Caki2 (cell line): ENCODE measurements around the gene CLSTN2. TPM values are rescaled to one million over a fixed set of nuclear protein-coding genes. Genes with fewer than 3 reads are reported as not detected.

Experiments
- DNase-seq: peaks from one replicate; pipeline ENCODE4 v3.0.0-alpha.2; 2015; ENCODE audit warnings: low read depth
- in situ Hi-C: cut with HindIII; loops from 2 replicates; pipeline ENCODE4 v1.10.0; 2016; ENCODE audit warnings: low sequenced_read_pairs, low pct_unique_long_range_greater_than_20kb, mixed read lengths
- total RNA-seq: library from RNA; depleted of rRNA; stranded (reverse); fragments of >200 nt; shearing (Covaris generic); gene quantifications from 2 replicates; pipeline ENCODE4 v1.2.3, GENCODE V29; 2014; ENCODE audit warnings: low replicate concordance

The CLSTN2 gene
- total RNA-seq, 1 experiment from 2014 or later: 37.8 TPM

DNA sequence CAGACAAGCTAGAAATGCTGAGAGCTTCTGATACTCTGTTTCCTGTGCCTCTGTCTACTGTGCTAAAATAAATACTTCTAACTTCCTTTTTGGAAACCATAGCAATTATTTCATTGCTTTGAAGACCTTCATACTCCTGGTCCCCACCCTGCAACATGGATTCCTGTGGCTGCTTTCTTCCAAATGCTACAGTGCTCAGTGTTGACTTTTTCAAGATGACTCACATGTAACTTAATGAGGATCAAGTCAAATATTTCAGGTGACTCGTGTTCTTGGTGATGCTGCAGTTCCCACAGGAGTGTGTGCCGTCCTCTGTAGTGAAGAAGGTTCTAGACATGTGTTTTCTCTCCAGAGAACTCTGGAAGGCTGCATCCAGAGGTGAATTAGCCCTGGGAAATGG is 288.6 kb downstream of the CLSTN2 start:
- in situ Hi-C loops: no loop called here
- peak; percentile 94 for DNase-seq

DNA sequence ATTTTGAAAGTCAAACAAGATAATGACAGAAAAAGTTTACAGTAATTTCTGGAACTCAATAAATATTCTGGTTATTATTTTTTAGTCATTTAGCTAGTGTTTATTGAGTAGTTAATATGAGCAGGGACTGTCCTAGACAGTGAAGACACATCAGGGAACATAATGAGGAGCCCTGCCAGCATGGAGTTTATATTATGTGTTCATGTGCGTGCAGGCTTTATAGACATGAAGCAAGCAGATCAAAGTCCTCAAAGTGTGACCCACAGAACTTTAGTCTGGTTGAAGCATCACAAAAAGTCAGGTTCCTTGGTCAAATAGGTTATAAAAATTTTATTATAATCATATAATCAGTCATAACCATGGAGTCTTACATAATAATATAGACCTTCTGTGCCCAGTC is 289.3 kb downstream of the CLSTN2 start:
- in situ Hi-C loops: no loop called here
- DNase-seq: no peak

DNA sequence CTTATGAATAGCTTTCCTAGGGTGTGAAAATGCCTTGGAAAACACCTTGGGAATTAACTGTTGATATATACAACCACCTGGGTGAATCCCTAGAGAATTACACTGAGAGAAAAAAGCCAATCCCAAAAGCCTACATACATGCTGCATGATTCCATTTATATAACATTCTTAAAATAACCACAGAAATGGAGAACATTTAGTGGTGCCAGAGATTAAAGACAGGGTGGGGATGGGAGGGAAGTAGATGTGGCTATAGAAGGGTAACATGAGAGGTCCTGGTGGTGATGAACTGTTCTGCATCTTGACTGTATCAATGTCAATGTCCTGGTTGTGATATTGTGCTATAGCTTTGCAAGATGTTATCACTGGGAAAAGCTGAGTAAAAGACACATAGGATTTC is 291.0 kb downstream of the CLSTN2 start:
- DNase-seq: no peak
- in situ Hi-C loops: no loop called here

DNA sequence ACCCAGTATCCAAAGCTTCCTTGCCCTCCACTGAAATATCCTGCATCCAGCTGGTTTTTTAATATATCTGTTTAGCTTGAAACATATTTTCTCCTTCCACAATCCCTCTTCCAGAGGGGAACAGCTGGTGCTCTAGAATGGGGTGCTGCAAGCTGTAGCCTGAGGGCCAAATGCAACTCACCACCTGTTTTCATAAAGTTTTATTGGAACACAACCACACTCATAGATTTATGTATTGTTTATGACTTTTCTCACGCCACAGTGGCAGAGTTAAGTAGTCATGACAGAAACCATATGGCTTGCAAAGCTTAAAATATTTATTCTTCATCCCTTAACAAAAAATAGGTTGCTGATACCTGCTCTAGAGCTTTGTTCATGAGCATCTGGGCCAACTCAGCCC is 298.7 kb downstream of the CLSTN2 start:
- no peak for DNase-seq
- in situ Hi-C loops: no loop called here

DNA sequence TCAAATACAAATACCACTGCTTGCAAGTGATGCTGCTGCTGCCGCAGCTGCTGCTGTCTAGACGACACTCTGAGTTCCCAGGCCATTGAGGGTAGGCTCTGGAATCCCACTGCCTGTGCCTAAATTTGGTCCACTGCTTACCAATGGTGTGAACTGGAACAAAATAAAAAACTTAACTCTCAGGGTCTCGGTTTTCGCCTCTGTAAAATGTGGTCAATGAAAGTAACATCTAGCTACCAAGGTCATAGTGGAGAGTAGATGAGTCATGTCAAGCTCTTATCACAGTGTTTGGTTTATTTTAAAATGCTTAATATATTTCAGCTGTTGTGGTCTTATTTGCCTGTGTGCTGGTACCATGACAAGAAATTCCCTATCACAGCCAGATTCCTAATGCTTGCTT is 299.3 kb downstream of the CLSTN2 start:
- in situ Hi-C loops: no loop called here

DNA sequence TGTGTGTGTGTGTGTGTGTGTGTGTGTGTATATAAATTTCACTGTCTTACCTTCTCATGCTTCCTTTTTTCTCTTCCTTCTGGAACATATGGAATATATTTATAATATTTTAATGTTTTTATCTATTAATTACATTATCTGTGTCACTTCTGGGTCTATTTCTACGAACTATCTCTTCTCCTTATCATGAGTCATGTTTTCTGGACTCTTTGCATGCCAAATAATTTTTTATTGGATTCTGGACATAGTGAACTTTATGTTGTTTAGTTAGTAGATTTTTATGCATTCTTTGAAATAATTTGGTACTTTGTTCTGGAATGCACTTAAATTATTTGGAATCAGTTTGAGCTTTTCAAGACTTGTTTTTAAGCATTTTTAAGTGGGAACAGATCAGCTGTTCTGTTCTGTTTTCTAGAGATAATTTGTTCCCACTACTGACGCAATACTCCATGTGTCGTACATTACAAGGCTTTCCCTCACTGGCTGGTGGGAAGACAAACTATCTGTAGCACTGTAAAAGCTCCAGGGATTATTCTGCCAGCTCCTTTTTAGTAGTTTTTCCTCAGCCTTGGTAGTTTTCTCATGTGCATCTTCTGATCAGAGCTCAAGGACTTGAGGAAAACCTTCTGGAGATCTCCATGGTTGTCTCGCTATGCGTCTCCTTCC is 302.0 kb downstream of the CLSTN2 start:
- no peak for DNase-seq
- in situ Hi-C loops: no loop called here

More for the DNA sequence above, 299.3 kb downstream of the CLSTN2 start:
- no peak for DNase-seq

DNA sequence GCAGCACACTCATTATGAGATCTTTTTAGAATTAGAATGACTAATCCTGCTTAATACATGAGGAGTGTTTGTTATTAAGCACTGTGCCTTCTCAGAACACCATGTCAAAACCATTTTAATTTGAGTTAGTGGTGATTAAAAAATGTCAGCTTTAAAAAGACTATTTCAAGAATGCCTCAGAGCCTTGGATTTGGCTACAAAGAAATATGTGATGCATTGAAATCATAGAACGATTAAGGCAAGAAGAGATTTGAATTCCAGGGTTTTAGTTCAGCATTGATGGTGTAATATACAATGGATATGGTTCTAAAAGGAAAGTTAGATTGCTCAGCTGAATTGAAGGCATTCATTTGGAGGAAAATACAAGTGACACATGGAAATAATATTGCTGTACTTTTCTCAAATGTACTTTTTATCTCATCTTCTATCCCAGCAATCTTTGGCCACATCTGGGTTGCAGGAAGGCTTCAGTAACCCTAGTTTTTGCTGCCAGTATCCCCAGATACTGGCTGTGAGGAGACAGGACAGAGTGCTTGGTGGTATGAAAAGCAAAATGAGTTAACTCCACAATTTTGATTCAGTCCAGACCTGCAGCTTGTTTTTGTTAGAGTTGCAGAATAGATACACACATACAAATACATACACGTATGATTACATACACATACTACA is 303.8 kb downstream of the CLSTN2 start:
- DNase-seq: no peak
- in situ Hi-C loops: no loop called here

DNA sequence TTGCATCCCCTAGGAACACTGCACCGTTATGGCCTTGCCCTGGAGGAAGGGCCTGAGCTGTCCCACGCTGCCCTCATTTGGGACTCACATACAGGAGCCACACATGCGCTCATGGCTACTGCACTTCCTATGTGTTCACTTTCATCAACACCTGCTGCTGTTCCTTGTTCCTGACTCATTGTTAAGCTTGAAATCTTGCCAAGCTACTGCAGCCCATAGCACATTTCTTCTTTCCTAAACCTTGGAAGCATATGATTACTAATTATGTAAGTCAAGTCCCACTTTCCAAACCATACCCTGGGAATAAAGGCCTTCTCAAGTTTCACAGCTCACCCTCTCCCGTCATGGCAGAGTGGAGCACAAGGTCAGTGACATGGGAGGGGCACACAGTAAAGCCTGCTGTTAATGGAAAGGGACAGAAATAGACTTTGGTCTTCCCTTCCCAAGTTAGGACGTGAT is 307.9 kb downstream of the CLSTN2 start:
- peak; percentile 95 for DNase-seq

DNA sequence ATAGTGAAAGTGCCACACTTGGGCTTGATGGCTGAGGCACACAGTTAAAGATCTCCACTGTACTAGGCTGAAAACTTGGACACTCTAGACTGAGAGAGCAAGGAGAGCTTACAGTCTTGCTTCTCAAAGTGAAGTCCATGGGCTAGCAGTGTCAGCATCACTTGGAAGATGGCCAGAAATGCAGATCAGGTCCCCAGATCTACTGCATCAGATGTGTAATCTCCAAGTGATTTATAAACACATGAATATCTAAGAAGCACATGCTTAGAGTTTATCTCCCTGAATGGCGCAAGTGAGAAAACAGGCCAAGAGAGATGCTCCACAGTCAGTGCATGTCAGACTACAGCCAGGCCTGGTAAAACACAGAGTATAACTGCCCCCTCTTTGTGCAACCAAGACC is 308.6 kb downstream of the CLSTN2 start:
- in situ Hi-C loops: no loop called here
- no peak for DNase-seq

More for the DNA sequence above, 307.9 kb downstream of the CLSTN2 start:
- in situ Hi-C loops: no loop called here

DNA sequence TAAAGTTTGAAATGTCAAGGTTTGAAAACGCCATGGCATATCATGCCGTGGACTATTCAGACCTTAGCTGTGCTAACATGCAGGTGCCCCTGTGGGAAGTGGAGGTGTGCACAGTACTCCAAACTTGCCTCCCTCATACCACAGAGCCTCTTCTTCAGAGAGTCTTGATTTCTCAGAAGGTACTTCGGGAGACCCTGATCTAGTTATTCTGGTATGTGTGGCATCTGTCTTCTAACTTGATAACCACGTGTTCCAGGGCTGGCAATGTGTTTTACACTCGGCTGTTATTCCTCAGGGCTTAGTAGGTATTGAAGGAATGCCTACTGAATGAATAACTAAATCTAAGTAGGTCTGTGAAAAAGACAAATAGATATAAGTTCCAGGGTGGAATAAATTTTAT is 309.9 kb downstream of the CLSTN2 start:
- in situ Hi-C loops: no loop called here
- DNase-seq: peak; percentile 13

DNA sequence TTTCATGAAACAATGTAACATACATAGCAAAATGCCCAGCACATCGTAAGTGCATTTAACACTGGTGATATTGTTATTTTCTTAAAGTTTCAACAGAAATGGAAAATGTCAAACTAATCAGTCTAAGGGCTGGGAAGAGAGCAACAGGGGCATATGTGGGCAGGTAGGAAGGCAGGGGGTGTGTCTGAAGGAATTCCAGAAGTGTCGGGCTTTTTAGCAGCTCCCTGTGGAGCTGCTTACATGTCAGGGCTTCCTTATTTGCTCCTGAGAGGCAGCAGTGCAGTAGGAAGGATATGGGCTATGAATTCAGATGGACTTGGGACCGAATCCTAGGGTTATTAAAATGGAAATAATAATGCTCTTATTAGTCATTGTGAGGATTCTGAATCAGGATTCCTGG is 311.6 kb downstream of the CLSTN2 start:
- DNase-seq: no peak
- in situ Hi-C loops: no loop called here

DNA sequence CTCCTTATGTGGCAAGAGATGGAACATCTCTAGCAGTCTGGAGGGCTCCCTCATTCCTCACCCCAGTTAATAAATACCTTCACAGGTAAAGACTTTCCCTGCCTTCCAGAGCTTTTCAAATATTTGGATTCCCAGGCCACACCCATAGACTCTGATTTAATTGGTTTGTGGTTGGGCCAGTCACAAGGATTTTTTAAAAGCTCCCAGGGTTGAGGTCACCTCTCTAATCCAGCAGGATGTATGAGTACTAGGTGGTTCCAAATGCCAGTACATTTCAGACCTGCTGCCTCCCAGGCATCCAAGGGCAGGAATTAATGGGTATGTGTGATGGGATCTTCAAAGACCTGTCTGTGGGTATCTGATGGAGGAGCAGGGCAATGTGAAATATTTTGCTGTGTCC is 312.8 kb downstream of the CLSTN2 start:
- peak; percentile 25 for DNase-seq
- in situ Hi-C loops: no loop called here

DNA sequence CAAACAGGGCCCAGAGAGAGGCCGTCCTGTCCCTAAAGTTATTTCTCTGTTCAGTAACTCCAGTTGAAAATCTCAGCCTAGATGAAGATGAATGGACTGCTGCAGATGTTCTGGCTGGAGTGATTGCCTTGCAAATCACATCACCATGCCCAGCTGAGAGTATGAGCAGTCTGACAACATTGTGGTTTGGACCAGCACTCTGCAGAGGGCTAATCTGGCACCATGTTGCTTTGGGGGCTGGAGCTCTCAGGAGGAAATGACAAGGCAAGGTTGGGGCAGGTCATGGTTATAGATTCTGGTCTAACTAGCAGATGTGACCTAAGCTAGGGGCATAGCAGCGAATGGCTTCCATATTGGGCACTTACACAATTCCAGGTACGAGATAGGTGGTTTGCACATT is 314.2 kb downstream of the CLSTN2 start:
- in situ Hi-C loops: no loop called here
- DNase-seq: no peak

DNA sequence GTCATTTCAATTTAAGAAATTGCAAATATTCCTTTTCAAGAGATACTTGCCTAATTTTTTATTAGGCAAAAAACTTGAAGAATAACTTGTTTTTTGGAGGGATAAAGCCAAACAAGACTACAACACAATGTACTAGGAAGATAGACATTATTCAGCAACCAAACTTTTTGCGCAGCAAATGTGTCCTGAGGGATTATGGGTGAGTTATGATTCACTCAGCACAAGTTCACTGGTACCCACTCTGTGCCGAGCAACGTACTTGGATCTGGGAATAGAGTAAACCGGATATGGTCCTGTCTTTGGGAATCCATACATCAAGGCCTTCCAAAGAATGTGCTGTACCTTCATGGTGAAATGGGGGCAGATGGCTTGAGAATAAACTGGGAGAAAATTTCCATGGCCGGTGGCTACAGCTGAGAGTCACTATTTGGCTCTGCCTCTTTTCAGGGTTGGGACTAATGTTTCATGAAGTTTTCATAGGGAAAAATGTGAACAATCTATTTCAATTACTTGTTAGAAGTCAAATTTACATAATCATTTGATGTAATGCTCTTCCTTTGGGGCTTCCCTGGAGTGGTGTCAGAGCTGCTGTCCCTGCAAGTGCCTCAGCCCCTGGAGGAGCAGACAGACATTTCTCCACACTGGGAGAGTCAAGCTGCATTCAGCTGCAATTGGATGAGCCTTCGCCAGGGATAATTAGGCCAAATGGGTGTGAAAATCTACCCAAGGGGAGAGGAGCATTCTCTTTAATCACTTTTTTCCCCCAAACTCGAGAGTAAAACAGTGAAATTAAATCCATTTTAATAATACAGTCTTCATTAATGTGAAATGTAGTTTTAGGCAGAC is 315.2 kb downstream of the CLSTN2 start:
- DNase-seq: no peak
- in situ Hi-C loops: no loop called here

DNA sequence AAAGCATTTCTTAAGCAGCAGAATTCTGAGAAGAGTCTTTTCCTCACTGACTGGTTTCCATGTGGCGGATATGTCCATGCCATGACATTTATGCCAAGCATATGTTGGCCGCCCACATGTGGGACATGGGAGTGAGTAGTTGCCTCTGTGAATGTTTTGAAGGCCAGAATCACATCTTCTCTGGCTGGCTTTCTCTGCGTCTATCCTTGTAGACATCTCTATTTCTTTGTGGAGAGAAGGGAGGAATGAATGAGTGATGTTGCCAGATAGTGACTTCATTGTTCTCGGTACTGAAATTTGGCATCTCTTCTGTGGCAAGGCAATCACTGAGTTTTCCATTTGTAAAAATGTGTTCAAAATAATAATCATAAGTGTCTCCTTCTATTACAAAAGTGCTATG is 316.0 kb downstream of the CLSTN2 start:
- DNase-seq: no peak
- in situ Hi-C loops: no loop called here

DNA sequence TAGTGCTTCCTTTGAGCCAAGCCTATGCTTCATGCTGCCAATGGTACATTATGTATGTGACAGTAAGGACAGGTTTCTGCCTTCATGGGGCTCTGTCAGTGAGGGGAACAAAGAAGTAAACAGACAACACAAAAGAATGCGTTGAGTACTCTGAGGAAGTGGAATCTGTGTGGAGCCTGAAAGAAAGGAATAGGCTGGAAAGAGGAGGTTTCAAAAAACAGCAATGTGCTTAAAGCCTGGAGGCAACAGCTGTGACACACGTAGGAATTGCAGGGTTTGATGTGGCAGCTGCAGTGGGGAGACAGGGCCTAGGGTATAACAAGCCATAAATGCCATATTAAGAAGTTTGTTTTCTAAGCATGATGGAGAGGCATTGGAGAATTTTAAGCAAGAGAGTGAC is 316.7 kb downstream of the CLSTN2 start:
- in situ Hi-C loops: no loop called here
- no peak for DNase-seq

DNA sequence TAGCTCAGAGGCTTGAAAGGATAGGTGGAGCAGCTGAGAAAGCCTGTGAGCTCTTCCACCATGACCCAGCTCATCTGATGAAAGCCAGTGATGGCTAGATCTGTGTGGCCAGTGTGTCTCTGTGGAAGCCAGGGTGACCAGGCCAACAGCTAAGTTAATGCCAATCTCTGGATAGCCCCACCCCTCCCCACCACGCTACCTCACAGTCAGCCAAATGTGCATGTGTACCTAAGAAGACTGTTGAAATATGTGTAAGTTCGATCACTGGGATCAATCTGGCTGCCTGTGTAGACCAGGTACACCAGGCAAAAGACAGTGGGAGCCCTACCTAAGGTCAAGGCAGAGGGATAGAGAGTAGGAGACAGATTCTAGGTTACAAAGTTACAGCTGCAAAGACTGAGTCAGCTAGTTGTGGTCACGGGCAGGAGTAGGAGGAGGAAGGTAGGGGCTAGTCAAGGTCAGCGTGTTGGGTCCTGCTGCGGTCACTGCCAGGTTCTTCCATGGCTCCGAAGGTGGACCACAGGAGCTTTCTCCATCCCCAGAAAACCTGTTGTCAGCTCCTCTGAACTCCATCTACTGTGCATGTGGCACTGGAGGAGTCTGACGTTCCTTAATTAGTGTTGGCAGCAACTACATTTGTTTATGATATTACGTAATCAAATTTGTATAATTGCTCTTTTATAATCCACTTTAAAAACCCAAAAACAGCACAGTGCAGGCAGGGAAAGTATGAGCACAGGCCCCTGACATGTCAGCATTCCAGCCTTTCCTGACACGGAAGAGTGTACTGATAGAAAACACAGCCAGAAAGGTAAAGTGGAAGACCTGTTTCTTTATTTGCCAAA is 318.0 kb downstream of the CLSTN2 start:
- in situ Hi-C loops: no loop called here

DNA sequence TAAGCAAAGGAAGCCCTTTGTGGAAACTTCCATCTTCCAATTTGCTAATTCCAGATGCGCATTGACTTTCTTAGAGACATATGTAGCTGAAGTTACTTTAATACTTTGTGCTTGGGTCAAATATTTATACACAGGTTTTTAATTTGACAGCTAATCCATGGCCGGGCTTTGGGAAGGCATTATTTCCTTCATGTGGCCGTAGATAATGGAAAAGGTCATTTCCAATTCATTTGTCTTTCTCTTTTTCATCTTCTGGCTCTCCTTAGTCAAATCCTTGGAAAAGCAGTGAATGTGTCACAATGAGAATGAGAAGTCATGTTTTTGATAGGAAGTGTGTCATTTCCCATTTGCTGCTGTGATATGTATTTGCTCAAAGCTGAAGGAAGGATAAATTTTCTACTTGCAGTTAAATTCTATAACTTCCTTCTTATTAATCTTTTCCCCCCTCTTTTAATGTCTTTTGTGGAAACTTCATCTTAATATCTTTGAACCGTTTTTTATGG is 323.3 kb downstream of the CLSTN2 start:
- DNase-seq: no peak

More for the DNA sequence above, 318.0 kb downstream of the CLSTN2 start:
- no peak for DNase-seq

More for the DNA sequence above, 323.3 kb downstream of the CLSTN2 start:
- in situ Hi-C loops: no loop called here
